Peyer's patch (tissue), 4 donors: Measurements from ENCODE around the gene LENEP.

ENCODE experiments used
- POLR2A ChIP-seq, 2 donors: fragments of 450-650 bp; IDR thresholded peaks; one replicate each; pipeline ENCODE4 v1.5.1; 2017; ENCODE audit warnings: antibody characterized with exemption in 2 of 2, mild to moderate bottlenecking in 2 of 2, moderate library complexity in 2 of 2
- TF ChIP-seq, protein P1 (sequence below), 6 experiments: fragments of 450-650 bp in 4 of 6; fragments of 200-600 bp in 2 of 6; sonication (generic) in 1 of 6; IDR thresholded peaks; one replicate each; pipeline ENCODE4 v1.5.1; 2017 to 2019; ENCODE audit warnings: antibody characterized with exemption in 6 of 6, mild to moderate bottlenecking in 3 of 6, moderate library complexity in 1 of 6

DNA sequence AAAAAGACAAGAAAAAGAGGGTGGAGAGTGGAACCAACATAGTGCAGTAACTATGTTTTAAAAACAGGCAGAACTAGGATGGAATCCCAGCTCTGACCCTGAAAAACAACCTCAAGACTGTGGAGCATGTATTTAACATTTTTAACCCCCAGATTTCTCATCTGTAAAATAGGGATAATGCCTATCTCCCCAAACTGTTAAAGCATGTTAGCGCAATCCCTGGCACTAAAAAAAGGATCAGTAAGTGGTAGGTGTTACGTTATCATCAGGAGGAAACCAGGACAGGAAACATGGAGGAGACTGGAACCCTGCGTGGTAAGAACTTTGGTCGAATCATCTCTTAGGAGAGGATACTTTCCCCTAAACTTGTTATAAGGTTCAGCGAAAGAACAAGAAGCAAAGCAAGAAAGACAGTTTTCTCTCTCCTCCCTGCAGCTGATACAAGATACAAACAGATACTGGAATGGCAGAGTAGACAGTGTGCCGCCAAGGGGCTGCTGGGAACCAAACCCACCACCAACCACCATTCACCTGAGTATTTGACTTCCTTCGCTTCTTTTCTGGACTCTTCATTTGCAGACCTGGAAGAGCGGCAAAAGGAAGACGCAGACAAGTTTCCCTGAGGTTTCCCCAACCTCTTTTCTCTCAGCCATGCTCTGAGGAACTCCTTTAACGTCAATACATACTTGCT is 32.8 kb upstream of the LENEP start:
- no peak for TF ChIP-seq POLR2A (IDR thresholded peaks at IDR 0.05)
- TF ChIP-seq, protein P1, sequence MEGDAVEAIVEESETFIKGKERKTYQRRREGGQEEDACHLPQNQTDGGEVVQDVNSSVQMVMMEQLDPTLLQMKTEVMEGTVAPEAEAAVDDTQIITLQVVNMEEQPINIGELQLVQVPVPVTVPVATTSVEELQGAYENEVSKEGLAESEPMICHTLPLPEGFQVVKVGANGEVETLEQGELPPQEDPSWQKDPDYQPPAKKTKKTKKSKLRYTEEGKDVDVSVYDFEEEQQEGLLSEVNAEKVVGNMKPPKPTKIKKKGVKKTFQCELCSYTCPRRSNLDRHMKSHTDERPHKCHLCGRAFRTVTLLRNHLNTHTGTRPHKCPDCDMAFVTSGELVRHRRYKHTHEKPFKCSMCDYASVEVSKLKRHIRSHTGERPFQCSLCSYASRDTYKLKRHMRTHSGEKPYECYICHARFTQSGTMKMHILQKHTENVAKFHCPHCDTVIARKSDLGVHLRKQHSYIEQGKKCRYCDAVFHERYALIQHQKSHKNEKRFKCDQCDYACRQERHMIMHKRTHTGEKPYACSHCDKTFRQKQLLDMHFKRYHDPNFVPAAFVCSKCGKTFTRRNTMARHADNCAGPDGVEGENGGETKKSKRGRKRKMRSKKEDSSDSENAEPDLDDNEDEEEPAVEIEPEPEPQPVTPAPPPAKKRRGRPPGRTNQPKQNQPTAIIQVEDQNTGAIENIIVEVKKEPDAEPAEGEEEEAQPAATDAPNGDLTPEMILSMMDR (IDR thresholded peaks at IDR 0.05), result no peak
